ENCODE data around the gene NFE2L3. TPM values are rescaled to one million over a fixed set of nuclear protein-coding genes. Genes with fewer than 3 reads are reported as not detected.
"Not testable (repeated sequence)": the region's sequence is repeated elsewhere in the genome, so short reads cannot be mapped to it uniquely, and the experiment has no call there.

The NFE2L3 gene
- total RNA-seq, 1 experiment from 2014 or later, result 39.2 TPM

- Histone ChIP-seq H3K4me1 (peaks cover 26% of the 10 kb centered on the region), H3K27me3 (replicated peaks; ENCODE audit: control insufficient read depth, insufficient read depth, low read length) (no peaks in the 10 kb centered on the region), H3K9me3 (no peaks in the 10 kb centered on the region), H3K4me3 (ENCODE audit: low read depth, low read length) (no peak overlapping the region), H3K36me3 (ENCODE audit: control insufficient read depth, insufficient read depth, low read length) (no peaks in the 10 kb centered on the region)
- Mint-ChIP-seq H3K27me3 (ENCODE audit: insufficient read depth, unreplicated experiment) (no peaks in the 10 kb centered on the region), H3K9me3 (ENCODE audit: unreplicated experiment) (no peaks in the 10 kb centered on the region), H3K4me3 (ENCODE audit: unreplicated experiment) (no peak overlapping the region), H3K27ac (ENCODE audit: unreplicated experiment) (no peak overlapping the region), H3K4me1 (ENCODE audit: low read depth, unreplicated experiment) (peaks cover 13% of the 10 kb centered on the region), H3K36me3 (ENCODE audit: insufficient read depth, unreplicated experiment) (peaks cover 13% of the 10 kb centered on the region)
- BruUV-seq (replicated peaks), result no TSS peak
- intact Hi-C loops (cut with micrococcal nuclease; ENCODE audit: unreplicated experiment), result no loop called here
- no peak for DNase-seq
- TF ChIP-seq, protein P1, sequence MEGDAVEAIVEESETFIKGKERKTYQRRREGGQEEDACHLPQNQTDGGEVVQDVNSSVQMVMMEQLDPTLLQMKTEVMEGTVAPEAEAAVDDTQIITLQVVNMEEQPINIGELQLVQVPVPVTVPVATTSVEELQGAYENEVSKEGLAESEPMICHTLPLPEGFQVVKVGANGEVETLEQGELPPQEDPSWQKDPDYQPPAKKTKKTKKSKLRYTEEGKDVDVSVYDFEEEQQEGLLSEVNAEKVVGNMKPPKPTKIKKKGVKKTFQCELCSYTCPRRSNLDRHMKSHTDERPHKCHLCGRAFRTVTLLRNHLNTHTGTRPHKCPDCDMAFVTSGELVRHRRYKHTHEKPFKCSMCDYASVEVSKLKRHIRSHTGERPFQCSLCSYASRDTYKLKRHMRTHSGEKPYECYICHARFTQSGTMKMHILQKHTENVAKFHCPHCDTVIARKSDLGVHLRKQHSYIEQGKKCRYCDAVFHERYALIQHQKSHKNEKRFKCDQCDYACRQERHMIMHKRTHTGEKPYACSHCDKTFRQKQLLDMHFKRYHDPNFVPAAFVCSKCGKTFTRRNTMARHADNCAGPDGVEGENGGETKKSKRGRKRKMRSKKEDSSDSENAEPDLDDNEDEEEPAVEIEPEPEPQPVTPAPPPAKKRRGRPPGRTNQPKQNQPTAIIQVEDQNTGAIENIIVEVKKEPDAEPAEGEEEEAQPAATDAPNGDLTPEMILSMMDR (IDR thresholded peaks at IDR 0.05; ENCODE audit: insufficient read depth in 1 of 2, low read depth in 1 of 2, low read length in 1 of 2, severe bottlenecking in 1 of 2, unreplicated experiment in 1 of 2), result no peak
- CTCF ChIA-PET, result no interaction called here
- POLR2A ChIA-PET, result no interaction called here
Measured at GRCh38 chr7:26172048-26172447, 20.1 kb downstream of the NFE2L3 start.

DNA sequence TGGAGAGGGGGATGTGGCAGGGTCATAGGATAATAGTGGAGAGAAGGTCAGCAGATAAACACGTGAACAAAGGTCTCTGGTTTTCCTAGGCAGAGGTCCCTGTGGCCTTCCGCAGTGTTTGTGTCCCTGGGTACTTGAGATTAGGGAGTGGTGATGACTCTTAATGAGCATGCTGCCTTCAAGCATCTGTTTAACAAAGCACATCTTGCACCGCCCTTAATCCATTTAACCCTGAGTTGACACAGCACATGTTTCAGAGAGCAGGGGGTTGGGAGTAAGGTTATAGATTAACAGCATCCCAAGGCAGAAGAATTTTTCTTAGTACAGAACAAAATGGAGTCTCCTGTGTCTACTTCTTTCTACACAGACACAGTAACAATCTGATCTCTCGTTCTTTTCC, 23.9 kb downstream of the NFE2L3 start:
- H3K4me1 Mint-ChIP-seq (ENCODE audit: low read depth, unreplicated experiment); BruUV-seq (replicated peaks); H3K4me3 ChIP-seq (ENCODE audit: low read depth, low read length); H3K9me3 Mint-ChIP-seq (ENCODE audit: unreplicated experiment); POLR2A ChIA-PET; H3K4me3 Mint-ChIP-seq (ENCODE audit: unreplicated experiment); DNase-seq; H3K27me3 ChIP-seq (replicated peaks; ENCODE audit: control insufficient read depth, insufficient read depth, low read length); H3K9me3 ChIP-seq; intact Hi-C loops (cut with micrococcal nuclease; ENCODE audit: unreplicated experiment); H3K27me3 Mint-ChIP-seq (ENCODE audit: insufficient read depth, unreplicated experiment); H3K36me3 ChIP-seq (ENCODE audit: control insufficient read depth, insufficient read depth, low read length): not testable (repeated sequence)
- Mint-ChIP-seq H3K27ac (ENCODE audit: unreplicated experiment) (peak overlapping the region; percentile 81), H3K36me3 (ENCODE audit: insufficient read depth, unreplicated experiment) (peaks cover 49% of the 10 kb centered on the region)
- CTCF ChIA-PET, result interaction anchor here (0.7 kb wide), 1 partner anchor 45 kb away, joined by 4 read pairs; no protein-coding TSS in a partner anchor
- peaks cover 24% of the 10 kb centered on the region for H3K4me1 ChIP-seq

GRCh38 chr7:26176696-26177095, 24.7 kb downstream of the NFE2L3 start:
- DNase-seq; H3K4me1 Mint-ChIP-seq (ENCODE audit: low read depth, unreplicated experiment); H3K27me3 Mint-ChIP-seq (ENCODE audit: insufficient read depth, unreplicated experiment); H3K9me3 Mint-ChIP-seq (ENCODE audit: unreplicated experiment); BruUV-seq (replicated peaks); POLR2A ChIA-PET; H3K27me3 ChIP-seq (replicated peaks; ENCODE audit: control insufficient read depth, insufficient read depth, low read length); H3K9me3 ChIP-seq; CTCF ChIA-PET; H3K36me3 ChIP-seq (ENCODE audit: control insufficient read depth, insufficient read depth, low read length); intact Hi-C loops (cut with micrococcal nuclease; ENCODE audit: unreplicated experiment); H3K4me3 Mint-ChIP-seq (ENCODE audit: unreplicated experiment); H3K27ac Mint-ChIP-seq (ENCODE audit: unreplicated experiment); H3K4me3 ChIP-seq (ENCODE audit: low read depth, low read length): not testable (repeated sequence)
- H3K36me3 Mint-ChIP-seq (ENCODE audit: insufficient read depth, unreplicated experiment), result peaks cover 49% of the 10 kb centered on the region
- H3K4me1 ChIP-seq, result peaks cover 26% of the 10 kb centered on the region

GRCh38 chr7:26177269-26177668, 25.3 kb downstream of the NFE2L3 start:
- BruUV-seq (replicated peaks); H3K4me3 ChIP-seq (ENCODE audit: low read depth, low read length); H3K4me1 Mint-ChIP-seq (ENCODE audit: low read depth, unreplicated experiment); H3K9me3 Mint-ChIP-seq (ENCODE audit: unreplicated experiment); H3K9me3 ChIP-seq; CTCF ChIA-PET; H3K4me3 Mint-ChIP-seq (ENCODE audit: unreplicated experiment); POLR2A ChIA-PET; H3K27ac Mint-ChIP-seq (ENCODE audit: unreplicated experiment); H3K27me3 ChIP-seq (replicated peaks; ENCODE audit: control insufficient read depth, insufficient read depth, low read length); H3K27me3 Mint-ChIP-seq (ENCODE audit: insufficient read depth, unreplicated experiment); intact Hi-C loops (cut with micrococcal nuclease; ENCODE audit: unreplicated experiment); H3K36me3 ChIP-seq (ENCODE audit: control insufficient read depth, insufficient read depth, low read length); DNase-seq: not testable (repeated sequence)
- H3K4me1 ChIP-seq, result peaks cover 26% of the 10 kb centered on the region
- H3K36me3 Mint-ChIP-seq (ENCODE audit: insufficient read depth, unreplicated experiment), result peaks cover 51% of the 10 kb centered on the region
